ENCODE results near the gene PLP2.
A peak's percentile ranks its signal among the peaks of the same experiment; 100 is the strongest.
"Not testable (repeated sequence)": the region's sequence is repeated elsewhere in the genome, so short reads cannot be mapped to it uniquely, and the experiment has no call there.

The PLP2 gene

GRCh38 chrX:49164589-49165360 lies 6.9 kb upstream of the PLP2 start:
- DNase-seq = no peak

- peak; percentile 64 for DNase-seq
Measured at GRCh38 chrX:49165901-49166881, 5.5 kb upstream of the PLP2 start.

GRCh38 chrX:49166914-49167739 lies 4.6 kb upstream of the PLP2 start:
- DNase-seq = no peak

GRCh38 chrX:49167740-49168108 lies 4.0 kb upstream of the PLP2 start:
- DNase-seq = no peak

- DNase-seq = no peak
Measured at GRCh38 chrX:49172280-49172780, 632 bp downstream of the PLP2 start.

DNA sequence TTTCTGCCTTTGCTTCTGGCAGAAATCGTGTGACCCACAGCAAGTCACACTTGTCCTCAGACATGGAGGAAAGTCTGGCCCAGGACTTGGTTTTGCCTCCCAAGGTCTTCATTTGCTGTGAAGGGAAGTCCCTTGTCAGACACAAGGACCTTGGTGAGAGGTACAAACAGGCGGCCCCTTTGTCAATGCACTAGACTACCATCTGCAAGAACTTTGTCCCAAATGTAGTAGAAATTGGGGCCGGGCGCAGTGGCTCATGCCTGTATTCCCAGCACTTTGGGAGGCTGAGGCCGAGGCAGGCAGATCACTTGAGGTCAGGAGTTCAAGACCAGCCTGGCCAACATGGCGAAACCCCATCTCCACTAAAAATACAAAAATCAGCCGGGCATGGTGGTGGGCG lies 1.8 kb downstream of the PLP2 start:
- DNase-seq = not testable (repeated sequence)

GRCh38 chrX:49174723-49175122 lies 3.0 kb downstream of the PLP2 start:
- no peak for DNase-seq

DNA sequence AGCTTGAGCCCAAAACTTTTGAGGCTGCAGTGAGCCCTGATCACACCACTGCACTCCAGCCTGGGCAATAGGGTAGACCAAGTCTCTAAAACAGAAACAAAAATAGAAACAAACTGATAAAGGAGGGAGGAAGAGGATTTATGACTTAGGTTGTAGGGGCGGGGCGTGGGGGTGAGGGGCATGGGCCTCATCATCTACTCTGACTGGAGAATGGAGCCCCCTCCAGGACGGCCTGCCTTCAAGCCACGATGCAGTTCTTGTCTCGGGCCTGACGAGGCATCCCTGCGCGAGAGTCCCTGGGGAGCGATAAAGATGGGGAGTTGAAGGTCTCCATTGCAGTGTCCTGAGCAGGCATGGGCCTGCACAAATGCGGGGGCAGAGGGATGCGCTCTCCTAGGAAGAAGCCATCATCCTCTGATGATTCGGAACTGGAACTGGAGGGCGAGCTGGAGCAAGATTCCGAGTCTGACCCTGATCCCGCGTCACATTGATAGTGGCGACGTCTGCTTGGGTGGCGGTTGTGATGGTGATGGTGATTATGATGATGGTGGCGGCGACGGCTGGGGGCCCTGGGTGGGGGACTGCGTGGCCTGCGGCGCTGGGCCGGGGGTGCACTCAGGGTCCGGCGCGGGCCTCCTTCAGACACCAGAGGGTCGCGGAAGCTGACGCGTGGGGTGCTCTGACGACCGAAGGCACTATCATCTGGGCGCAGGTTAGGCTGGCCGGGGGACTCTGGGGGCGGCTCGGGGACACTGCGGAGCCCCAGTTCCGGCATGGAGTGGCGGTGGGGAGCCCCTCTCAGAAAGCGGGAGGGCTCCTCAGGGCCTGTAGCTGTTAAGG lies 4.0 kb downstream of the PLP2 start:
- no peak for DNase-seq

- no peak for DNase-seq
Measured at GRCh38 chrX:49176421-49177326, 5.0 kb downstream of the PLP2 start.

DNA sequence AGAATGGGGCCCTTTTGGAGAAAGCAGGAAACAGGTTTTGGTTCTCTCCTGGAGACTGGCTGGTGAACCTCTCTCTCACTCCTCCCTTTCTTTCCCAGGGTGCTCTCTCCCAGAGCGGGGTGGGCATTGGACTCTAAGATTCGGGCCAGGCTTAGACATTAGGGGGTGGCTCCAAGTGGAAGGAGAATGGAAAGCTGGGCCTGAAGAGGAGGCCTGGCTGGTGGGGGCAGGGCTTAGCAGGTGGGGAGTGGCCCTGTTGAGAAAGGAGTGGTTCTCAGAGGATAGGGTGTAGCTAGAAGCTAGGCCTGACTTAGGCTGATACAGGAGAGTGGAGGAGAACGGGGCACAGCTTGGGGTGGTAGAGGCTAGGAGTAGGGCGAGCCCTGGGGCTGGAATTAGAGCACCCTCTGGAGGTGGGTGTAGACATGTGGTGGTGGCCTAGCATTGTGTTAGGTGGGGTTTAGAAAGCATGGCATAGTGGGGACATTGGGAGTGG lies 5.7 kb downstream of the PLP2 start:
- DNase-seq = no peak

- DNase-seq = no peak
Measured at GRCh38 chrX:49177873-49178480, 6.3 kb downstream of the PLP2 start.

GRCh38 chrX:49178537-49178936 lies 6.8 kb downstream of the PLP2 start:
- DNase-seq = no peak

DNA sequence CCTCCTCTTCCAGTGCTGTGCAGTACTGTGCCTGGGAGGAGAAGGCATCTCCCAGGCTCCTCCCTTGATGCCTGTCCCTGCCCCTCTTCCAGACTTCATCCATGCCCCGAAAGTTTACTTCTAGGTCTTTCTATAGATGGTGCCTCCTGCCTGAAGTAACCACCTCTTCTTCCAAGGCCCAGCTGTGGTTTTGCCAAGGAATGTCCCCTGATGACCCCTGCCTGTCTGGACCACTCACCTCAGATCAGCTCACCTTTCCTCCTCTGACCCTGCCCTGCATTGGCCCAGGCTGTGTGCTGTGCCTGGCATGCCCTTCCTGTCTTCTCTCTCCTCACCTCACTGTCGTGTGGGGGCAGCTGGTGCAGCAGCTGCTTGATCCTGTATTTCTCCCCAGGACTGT lies 7.7 kb downstream of the PLP2 start:
- no peak for DNase-seq

- DNase-seq = no peak
Measured at GRCh38 chrX:49183701-49184281, 12.1 kb downstream of the PLP2 start.

GRCh38 chrX:49184294-49185281 lies 12.9 kb downstream of the PLP2 start:
- DNase-seq = peak; percentile 84

DNA sequence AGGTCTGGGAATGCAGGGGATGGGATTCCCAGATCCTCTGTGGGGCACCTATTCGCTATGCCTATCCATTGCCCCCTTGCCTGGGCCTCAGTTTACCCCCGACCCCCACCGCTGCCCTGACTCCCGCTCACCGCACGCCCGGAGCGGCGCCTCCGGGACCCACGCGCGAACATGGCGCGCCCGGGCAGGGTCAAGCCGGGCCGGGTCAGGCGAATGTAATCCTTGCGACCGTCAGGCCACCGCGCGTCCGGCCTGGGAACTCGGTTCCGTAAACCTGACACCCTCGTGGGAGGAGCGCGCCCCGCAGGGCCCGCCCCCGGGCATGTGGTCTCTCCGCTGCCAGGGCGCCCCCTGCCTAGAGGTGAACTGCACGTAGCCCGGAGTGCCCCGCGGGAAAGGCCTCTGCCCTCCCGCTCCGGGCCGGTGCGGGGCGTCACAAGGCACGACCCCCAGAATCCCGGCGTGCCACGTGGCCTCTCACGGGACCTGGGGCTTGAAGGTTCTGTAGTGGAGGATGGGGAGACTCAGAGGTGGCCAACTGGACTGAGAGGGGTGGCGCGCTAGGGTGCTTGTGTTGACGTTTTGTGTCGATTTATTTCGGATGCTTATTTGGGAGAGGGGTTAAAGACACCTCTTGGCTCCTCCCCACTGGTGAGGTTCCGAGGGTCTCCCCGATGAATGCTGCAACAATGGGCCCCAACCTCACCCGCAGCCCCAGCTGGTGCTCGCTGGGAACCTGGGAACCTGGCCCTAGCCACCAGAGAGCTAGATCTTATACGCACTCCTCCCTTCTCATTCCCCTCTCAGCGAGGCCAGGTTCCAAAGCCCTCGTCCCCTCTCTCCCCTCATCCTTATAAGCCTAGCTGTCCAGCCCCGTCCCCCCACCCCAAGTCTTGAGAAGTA lies 14.7 kb downstream of the PLP2 start, which contains the start of gene PRICKLE3:
Gene PRICKLE3, minus strand, starts transcription at position 249 of the 903 bp plus-strand sequence. Its CDS starts 76 bp downstream, at position 173.
- no peak for DNase-seq

DNA sequence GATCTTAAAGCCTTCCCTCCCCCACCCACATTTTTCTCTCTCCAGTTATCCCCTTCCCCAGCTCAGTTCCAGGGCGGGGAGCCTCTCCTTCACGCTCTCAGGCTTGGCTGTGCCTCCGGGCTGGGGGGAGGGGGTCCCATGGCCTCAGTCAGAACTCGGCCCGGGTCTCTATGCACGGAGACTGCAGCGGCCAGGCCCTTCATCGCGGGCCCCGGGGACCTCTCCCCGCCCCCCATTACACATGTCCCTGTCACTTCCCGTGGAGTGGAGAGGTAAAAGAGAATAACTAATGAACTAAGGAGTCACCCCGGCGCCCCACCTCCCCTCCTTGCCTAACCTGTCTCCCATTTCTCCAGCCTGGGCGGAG lies 15.3 kb downstream of the PLP2 start:
- DNase-seq = no peak
